ENCODE results near the gene IMMP2L. TPM values are rescaled to one million over a fixed set of nuclear protein-coding genes. Genes with fewer than 3 reads are reported as not detected.

Gene IMMP2L
- total RNA-seq = 6.2 and 7.8 TPM in 2 replicates

DNA sequence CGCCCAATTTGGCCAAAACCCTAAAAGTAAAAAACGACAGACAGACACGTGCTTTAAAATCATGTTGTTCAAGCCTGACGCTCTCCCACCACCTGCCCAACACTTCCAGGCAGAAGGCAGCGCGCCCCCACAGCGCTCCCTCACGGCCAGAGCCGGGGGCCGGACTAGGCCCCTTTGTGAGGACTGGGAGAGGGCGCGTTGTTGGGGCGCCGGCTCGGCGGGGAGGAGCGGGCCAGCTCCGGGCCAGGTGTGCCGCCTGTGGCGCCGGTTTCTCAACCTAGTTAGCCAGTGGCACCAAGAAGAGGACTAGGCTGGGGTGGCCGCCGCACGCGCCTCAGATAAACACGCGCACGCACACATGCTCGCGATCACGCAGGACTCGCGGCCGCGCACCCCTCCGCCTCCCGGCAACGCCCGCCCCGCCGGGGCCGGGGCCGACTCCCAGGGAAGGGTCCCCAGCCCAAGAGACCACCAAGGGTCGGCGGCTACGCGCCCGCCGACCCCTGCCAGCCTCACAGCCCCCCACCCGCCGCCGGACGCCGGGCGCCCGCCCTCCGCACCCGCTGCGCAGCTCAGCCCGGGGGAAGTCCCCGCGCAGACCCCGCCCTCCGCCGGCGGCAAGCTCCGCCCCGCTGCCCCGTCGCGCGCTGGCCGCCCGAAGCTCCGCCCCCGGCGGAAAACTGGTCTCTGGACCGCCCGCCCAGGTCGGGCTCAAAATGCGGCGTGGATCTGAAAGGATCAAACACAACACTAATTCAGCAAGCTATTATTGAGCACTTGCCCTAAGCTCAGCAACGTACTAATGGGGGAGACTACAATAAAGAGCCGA is at the start of gene IMMP2L:
Gene IMMP2L, minus strand, starts transcription at position 589 of the 829 bp plus-strand sequence.

DNA sequence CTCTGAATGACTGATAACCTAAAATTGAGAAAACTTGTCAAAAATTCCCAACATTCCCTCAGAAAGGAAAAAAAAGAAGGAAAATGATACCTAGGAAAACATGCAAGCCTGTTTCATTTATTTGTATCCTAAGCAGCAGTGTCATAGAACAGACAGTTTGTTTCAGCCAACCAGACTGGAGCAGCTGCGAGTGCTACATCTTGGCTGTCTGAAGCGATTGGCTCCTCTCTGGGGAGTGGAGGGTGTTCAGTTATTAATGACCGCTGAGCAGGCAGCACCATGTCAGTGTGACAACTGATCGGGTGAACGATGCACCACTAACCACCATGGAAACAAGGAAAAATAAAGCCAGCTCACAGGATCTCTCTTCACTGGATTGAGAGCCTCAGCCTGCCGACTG is 471.4 kb downstream of the IMMP2L start, which contains the start of gene LRRN3:
Gene LRRN3, plus strand, starts transcription at position 282 of the 400 bp plus-strand sequence. CDS start 31,646 bp downstream, outside the sequence.

All from epithelial cell of umbilical artery (primary cell).